ENCODE results near the gene ALDOA.

GRCh38 chr16:30046178-30046577 lies 19.4 kb upstream of the ALDOA start:
- TF ChIP-seq POLR2A (IDR thresholded peaks at IDR 0.05) = no peak
- no peak for TF ChIP-seq CTCF (IDR thresholded peaks at IDR 0.05)
- no peak for TF ChIP-seq POLR2AphosphoS5 (IDR thresholded peaks at IDR 0.05)
